GM19193 (cell line): ENCODE data around the gene CCR5.

Source experiments
- POLR2A ChIP-seq: IDR thresholded peaks from 4 replicates; pipeline ENCODE4 v1.6.1; 2011; ENCODE audit not compliant: insufficient read depth, insufficient read length; ENCODE audit errors: extremely low read depth

Gene CCR5

GRCh38 chr3:46371519-46372340 lies 984 bp downstream of the CCR5 start:
- no peak for TF ChIP-seq POLR2A

DNA sequence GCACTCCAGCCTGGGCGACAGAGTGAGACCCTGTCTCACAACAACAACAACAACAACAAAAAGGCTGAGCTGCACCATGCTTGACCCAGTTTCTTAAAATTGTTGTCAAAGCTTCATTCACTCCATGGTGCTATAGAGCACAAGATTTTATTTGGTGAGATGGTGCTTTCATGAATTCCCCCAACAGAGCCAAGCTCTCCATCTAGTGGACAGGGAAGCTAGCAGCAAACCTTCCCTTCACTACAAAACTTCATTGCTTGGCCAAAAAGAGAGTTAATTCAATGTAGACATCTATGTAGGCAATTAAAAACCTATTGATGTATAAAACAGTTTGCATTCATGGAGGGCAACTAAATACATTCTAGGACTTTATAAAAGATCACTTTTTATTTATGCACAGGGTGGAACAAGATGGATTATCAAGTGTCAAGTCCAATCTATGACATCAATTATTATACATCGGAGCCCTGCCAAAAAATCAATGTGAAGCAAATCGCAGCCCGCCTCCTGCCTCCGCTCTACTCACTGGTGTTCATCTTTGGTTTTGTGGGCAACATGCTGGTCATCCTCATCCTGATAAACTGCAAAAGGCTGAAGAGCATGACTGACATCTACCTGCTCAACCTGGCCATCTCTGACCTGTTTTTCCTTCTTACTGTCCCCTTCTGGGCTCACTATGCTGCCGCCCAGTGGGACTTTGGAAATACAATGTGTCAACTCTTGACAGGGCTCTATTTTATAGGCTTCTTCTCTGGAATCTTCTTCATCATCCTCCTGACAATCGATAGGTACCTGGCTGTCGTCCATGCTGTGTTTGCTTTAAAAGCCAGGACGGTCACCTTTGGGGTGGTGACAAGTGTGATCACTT lies 2.0 kb downstream of the CCR5 start:
- no peak for TF ChIP-seq POLR2A

- no peak for TF ChIP-seq POLR2A
These were observed 4.0 kb downstream of the CCR5 start for GRCh38 chr3:46374755-46375154.

DNA sequence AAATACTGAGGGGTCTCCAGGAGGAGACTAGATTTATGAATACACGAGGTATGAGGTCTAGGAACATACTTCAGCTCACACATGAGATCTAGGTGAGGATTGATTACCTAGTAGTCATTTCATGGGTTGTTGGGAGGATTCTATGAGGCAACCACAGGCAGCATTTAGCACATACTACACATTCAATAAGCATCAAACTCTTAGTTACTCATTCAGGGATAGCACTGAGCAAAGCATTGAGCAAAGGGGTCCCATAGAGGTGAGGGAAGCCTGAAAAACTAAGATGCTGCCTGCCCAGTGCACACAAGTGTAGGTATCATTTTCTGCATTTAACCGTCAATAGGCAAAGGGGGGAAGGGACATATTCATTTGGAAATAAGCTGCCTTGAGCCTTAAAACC lies 4.5 kb downstream of the CCR5 start:
- no peak for TF ChIP-seq POLR2A

- TF ChIP-seq POLR2A = no peak
These were observed 5.1 kb downstream of the CCR5 start for GRCh38 chr3:46375814-46376213.

GRCh38 chr3:46378426-46378942 lies 7.7 kb downstream of the CCR5 start:
- no peak for TF ChIP-seq POLR2A

DNA sequence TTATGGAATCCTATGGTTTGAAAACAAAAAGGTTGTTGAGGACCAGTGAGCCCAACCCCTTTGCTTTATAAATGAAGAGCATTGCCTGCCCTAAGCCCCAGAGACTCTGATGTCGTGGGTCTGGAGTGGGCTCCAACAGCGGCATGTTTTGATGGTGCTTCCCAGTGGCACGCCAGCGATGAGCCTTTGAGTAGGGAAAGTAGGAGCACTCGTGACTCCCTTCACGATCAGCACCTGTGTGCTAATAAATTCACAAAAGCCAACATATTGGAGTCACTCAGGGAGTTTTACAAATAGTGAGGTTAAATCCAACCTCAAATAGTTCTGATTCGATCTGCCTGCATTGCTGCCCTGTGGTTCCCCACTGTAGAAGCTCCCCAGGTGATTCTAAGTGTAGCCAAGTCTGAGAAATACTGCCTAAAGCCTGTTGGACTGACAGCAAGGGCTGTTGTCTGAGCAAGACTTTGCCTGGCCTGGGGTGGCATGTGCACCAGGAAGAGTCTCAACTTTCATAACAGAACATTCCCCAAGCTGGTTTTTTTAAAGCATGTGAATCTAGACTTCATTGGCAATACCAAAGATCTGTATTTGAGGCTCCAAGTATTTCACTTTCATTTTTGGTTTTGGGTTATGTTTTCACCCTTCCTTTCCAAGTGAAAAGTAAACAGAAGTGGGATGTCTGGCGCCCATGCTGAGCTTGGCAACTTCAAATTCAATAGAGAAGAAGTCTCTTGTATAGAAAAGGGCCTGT lies 9.9 kb downstream of the CCR5 start:
- no peak for TF ChIP-seq POLR2A

DNA sequence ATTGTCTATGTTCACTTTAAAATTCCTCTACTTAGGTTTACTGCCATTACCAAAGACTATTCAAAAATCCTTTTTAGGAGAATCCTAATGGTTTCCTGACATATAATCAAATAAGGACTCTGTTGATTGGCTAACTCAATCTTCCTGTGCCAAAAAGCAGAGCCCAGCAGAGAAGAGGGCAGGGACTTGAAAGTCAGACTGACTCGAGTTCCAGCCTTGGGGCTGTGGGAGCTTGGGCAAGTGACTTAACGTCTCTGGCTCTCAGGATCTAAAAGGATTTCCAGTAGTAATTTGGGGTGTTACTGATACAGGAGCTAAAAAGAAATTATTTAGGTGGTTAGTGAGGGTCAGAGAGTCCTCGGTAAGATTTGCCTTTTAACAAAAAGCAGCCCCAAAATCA lies 10.9 kb downstream of the CCR5 start:
- no peak for TF ChIP-seq POLR2A

DNA sequence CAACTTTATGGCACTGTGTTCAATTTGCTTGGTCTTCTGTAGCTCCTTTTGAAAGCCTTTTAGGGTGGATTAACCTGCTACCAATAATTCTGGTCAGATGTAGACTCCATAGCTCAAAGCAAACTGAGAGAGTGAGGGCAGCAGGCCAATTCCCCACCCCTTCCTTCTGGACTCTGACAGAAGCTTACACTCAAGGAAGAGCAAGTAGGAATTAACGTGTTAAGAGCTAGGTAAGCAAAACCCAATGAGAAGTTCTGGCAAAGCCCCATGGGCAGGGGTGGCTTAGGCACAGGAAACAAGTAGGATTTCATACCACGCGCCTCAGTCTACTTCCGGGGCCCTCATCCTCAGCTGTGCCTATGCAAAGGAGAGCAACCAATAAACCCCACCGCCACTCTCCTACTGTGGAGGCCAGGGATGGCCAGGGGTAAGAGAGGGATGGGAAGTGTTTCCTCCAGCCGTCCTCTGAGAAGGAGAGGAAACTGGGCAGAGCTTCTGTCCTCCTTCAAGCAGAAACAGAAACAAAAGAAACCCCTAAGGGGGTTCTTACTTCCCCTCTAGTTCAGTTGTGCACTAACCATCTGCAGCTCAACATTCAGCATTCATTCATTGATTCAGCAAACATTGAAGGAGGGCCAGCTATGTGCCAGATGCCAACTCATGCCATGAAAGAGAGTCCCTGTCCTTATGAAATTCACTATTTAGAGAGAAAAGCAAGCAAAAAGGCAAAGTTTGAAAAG lies 12.6 kb downstream of the CCR5 start:
- no peak for TF ChIP-seq POLR2A

DNA sequence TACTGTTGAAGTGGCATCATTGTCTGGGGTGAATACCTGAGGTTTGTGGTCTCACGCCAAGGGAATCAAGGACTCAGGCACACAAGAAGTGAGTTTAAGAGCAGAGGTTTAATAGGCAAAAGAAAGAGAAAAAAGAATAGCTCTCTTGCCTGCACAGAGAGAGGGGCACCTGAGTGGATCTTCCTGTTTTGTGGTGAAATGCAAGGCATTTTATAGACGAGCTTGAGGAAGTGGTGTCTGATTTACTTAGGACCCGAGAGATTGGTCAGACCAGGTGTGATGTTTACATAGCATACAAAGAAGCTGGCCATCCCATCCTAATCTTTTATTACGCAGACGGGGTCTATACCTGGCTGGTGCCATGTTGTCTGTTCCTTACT lies 13.2 kb downstream of the CCR5 start:
- no peak for TF ChIP-seq POLR2A

- no peak for TF ChIP-seq POLR2A
These were observed 15.5 kb downstream of the CCR5 start for GRCh38 chr3:46386205-46386604.

GRCh38 chr3:46389306-46389705 lies 18.6 kb downstream of the CCR5 start:
- no peak for TF ChIP-seq POLR2A

DNA sequence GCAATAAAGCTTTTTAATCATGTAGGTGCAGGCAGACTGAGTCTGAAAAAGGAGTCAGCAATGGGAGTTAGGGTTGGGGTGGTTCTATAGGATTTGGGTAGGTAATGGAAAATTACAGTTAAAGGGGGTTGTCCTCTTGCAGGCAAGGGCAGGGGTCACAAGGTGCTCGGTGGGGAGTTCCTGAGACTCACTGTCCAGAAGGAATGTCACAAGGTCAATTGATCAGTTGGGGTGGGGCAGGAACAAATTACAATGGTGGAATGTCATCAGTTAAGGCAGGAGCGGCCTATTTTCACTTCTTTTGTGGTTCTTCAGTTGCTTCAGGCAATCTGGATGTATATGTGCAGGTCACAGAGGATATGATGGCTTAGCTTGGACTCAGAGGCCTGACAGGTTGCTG lies 22.3 kb downstream of the CCR5 start:
- TF ChIP-seq POLR2A = no peak
